BLaER1 (cell line): ENCODE results near the gene EVPL.

Experiments
- H3K27ac ChIP-seq: shearing (Covaris generic); formaldehyde crosslinking; 2 replicates; pipeline ENCODE4 v1.8.1; 2022
- H3K27me3 ChIP-seq: shearing (Covaris generic); formaldehyde crosslinking; 2 replicates; pipeline ENCODE4 v1.8.1; 2022
- H3K36me3 ChIP-seq: shearing (Covaris generic); formaldehyde crosslinking; 2 replicates; pipeline ENCODE4 v1.8.1; 2022
- H3K4me1 ChIP-seq: shearing (Covaris generic); formaldehyde crosslinking; 2 replicates; pipeline ENCODE4 v1.8.1; 2022
- H3K4me2 ChIP-seq: shearing (Covaris generic); formaldehyde crosslinking; 2 replicates; pipeline ENCODE4 v1.8.1; 2022
- H3K4me3 ChIP-seq: shearing (Covaris generic); formaldehyde crosslinking; 2 replicates; pipeline ENCODE4 v1.8.1; 2022
- H3K9ac ChIP-seq: shearing (Covaris generic); formaldehyde crosslinking; 2 replicates; pipeline ENCODE4 v1.8.1; 2022
- H3K9me3 ChIP-seq: shearing (Covaris generic); formaldehyde crosslinking; 2 replicates; pipeline ENCODE4 v1.8.1; 2022
- H4K20me1 ChIP-seq: shearing (Covaris generic); formaldehyde crosslinking; 2 replicates; pipeline ENCODE4 v1.8.1; 2022
- Cebpa-rat ChIP-seq: shearing (Covaris generic); IDR thresholded peaks from 2 replicates; pipeline ENCODE4 v1.8.1; 2022

Gene EVPL

GRCh38 chr17:76022285-76022684 lies 4.8 kb downstream of the EVPL start:
- H3K36me3 ChIP-seq = no peaks in the 10 kb centered on the region
- no peaks in the 10 kb centered on the region for H3K27me3 ChIP-seq
- no peak overlapping the region for H3K27ac ChIP-seq
- TF ChIP-seq Cebpa-rat = no peak
- no peaks in the 10 kb centered on the region for H4K20me1 ChIP-seq
- no peak overlapping the region for H3K4me2 ChIP-seq
- no peaks in the 10 kb centered on the region for H3K9me3 ChIP-seq
- H3K9ac ChIP-seq = no peak overlapping the region
- H3K4me3 ChIP-seq = no peak overlapping the region
- peaks cover 40% of the 10 kb centered on the region for H3K4me1 ChIP-seq

GRCh38 chr17:76019833-76020467 lies 7.2 kb downstream of the EVPL start:
- Histone ChIP-seq H4K20me1 (no peaks in the 10 kb centered on the region), H3K9me3 (no peaks in the 10 kb centered on the region), H3K36me3 (no peaks in the 10 kb centered on the region), H3K27ac (no peak overlapping the region), H3K4me3 (no peak overlapping the region), H3K4me2 (peak overlapping the region; percentile 42; the same call in 1 of the 2 replicates), H3K27me3 (no peaks in the 10 kb centered on the region), H3K9ac (no peak overlapping the region), H3K4me1 (peaks cover 49% of the 10 kb centered on the region)
- no peak for TF ChIP-seq Cebpa-rat

GRCh38 chr17:76018801-76019200 lies 8.3 kb downstream of the EVPL start:
- Histone ChIP-seq H3K27ac (no peak overlapping the region), H3K4me2 (no peak overlapping the region), H3K27me3 (no peaks in the 10 kb centered on the region), H4K20me1 (no peaks in the 10 kb centered on the region), H3K36me3 (no peaks in the 10 kb centered on the region), H3K4me3 (no peak overlapping the region), H3K4me1 (peaks cover 61% of the 10 kb centered on the region), H3K9me3 (no peaks in the 10 kb centered on the region), H3K9ac (no peak overlapping the region)
- no peak for TF ChIP-seq Cebpa-rat

GRCh38 chr17:76018340-76018680 lies 8.8 kb downstream of the EVPL start:
- no peak overlapping the region for H3K4me3 ChIP-seq
- H3K9ac ChIP-seq = no peak overlapping the region
- no peak overlapping the region for H3K4me2 ChIP-seq
- H3K27me3 ChIP-seq = no peaks in the 10 kb centered on the region
- TF ChIP-seq Cebpa-rat = no peak
- peaks cover 61% of the 10 kb centered on the region for H3K4me1 ChIP-seq
- no peaks in the 10 kb centered on the region for H4K20me1 ChIP-seq
- H3K9me3 ChIP-seq = no peaks in the 10 kb centered on the region
- no peak overlapping the region for H3K27ac ChIP-seq
- no peaks in the 10 kb centered on the region for H3K36me3 ChIP-seq

GRCh38 chr17:76017481-76018339 lies 9.4 kb downstream of the EVPL start:
- Histone ChIP-seq H3K9ac (no peak overlapping the region), H3K27ac (no peak overlapping the region), H3K4me1 (peaks cover 61% of the 10 kb centered on the region), H3K9me3 (no peaks in the 10 kb centered on the region), H4K20me1 (no peaks in the 10 kb centered on the region), H3K36me3 (no peaks in the 10 kb centered on the region), H3K27me3 (no peaks in the 10 kb centered on the region), H3K4me3 (no peak overlapping the region), H3K4me2 (no peak overlapping the region)
- TF ChIP-seq Cebpa-rat = no peak

- Histone ChIP-seq H3K27ac (no peak overlapping the region), H3K9me3 (no peaks in the 10 kb centered on the region), H3K9ac (no peak overlapping the region), H3K4me3 (no peak overlapping the region), H3K27me3 (no peaks in the 10 kb centered on the region), H4K20me1 (no peaks in the 10 kb centered on the region), H3K4me1 (peaks cover 48% of the 10 kb centered on the region), H3K36me3 (no peaks in the 10 kb centered on the region), H3K4me2 (no peak overlapping the region)
- no peak for TF ChIP-seq Cebpa-rat
Observed at GRCh38 chr17:76014925-76015261, 12.2 kb downstream of the EVPL start.

GRCh38 chr17:76014100-76014924 lies 12.8 kb downstream of the EVPL start:
- H4K20me1 ChIP-seq = no peaks in the 10 kb centered on the region
- 0 out of 2 replicates have a peak overlapping the region, but pooled peaks have one; percentile 35 for H3K27ac ChIP-seq
- H3K27me3 ChIP-seq = no peaks in the 10 kb centered on the region
- H3K4me1 ChIP-seq = peaks cover 48% of the 10 kb centered on the region
- no peak for TF ChIP-seq Cebpa-rat
- H3K36me3 ChIP-seq = no peaks in the 10 kb centered on the region
- no peaks in the 10 kb centered on the region for H3K9me3 ChIP-seq
- H3K9ac ChIP-seq = 0 out of 2 replicates have a peak overlapping the region, but pooled peaks have one; percentile 38
- H3K4me3 ChIP-seq = no peak overlapping the region
- peak overlapping the region; percentile 51 for H3K4me2 ChIP-seq

- H3K4me2 ChIP-seq = no peak overlapping the region
- 0 out of 2 replicates have a peak overlapping the region, but pooled peaks have one; percentile 35 for H3K27ac ChIP-seq
- H3K4me1 ChIP-seq = peaks cover 48% of the 10 kb centered on the region
- TF ChIP-seq Cebpa-rat = no peak
- no peaks in the 10 kb centered on the region for H3K36me3 ChIP-seq
- no peaks in the 10 kb centered on the region for H4K20me1 ChIP-seq
- H3K27me3 ChIP-seq = no peaks in the 10 kb centered on the region
- no peak overlapping the region for H3K4me3 ChIP-seq
- peak overlapping the region; percentile 38; the same call in 1 of the 2 replicates for H3K9ac ChIP-seq
- H3K9me3 ChIP-seq = no peaks in the 10 kb centered on the region
Observed at GRCh38 chr17:76013377-76013932, 13.7 kb downstream of the EVPL start.

- H3K27me3 ChIP-seq = no peaks in the 10 kb centered on the region
- no peak overlapping the region for H3K9ac ChIP-seq
- H3K4me3 ChIP-seq = no peak overlapping the region
- H3K36me3 ChIP-seq = no peaks in the 10 kb centered on the region
- H3K4me2 ChIP-seq = no peak overlapping the region
- no peak overlapping the region for H3K27ac ChIP-seq
- no peak for TF ChIP-seq Cebpa-rat
- peaks cover 50% of the 10 kb centered on the region for H3K4me1 ChIP-seq
- H3K9me3 ChIP-seq = no peaks in the 10 kb centered on the region
- H4K20me1 ChIP-seq = no peaks in the 10 kb centered on the region
Observed at GRCh38 chr17:76011951-76012350, 15.2 kb downstream of the EVPL start.
